ENCODE data around the gene PKNOX2.

Gene PKNOX2

GRCh38 chr11:125347261-125347585, 182.7 kb downstream of the PKNOX2 start:
- no peak for TF ChIP-seq CTCF (IDR thresholded peaks at IDR 0.05; ENCODE audit: low read depth, low read length, missing control alignments)
- H3K4me3 ChIP-seq (replicated peaks; ENCODE audit: low read depth, low read length), result no peak overlapping the region
- DNase-seq (ENCODE audit: extremely low read depth, low read depth), result no peak

- no peak for DNase-seq (ENCODE audit: extremely low read depth, low read depth)
- no peak overlapping the region for H3K4me3 ChIP-seq (replicated peaks; ENCODE audit: low read depth, low read length)
- no peak for TF ChIP-seq CTCF (IDR thresholded peaks at IDR 0.05; ENCODE audit: low read depth, low read length, missing control alignments)
Observed at GRCh38 chr11:125348141-125348651, 183.6 kb downstream of the PKNOX2 start.

- no peak overlapping the region for H3K4me3 ChIP-seq (replicated peaks; ENCODE audit: low read depth, low read length)
- no peak for DNase-seq (ENCODE audit: extremely low read depth, low read depth)
- peak; percentile 93 for TF ChIP-seq CTCF (IDR thresholded peaks at IDR 0.05; ENCODE audit: low read depth, low read length, missing control alignments)
Observed at GRCh38 chr11:125348674-125349309, 184.2 kb downstream of the PKNOX2 start.

- H3K4me3 ChIP-seq (replicated peaks; ENCODE audit: low read depth, low read length), result no peak overlapping the region
- DNase-seq (ENCODE audit: extremely low read depth, low read depth), result no peak
- TF ChIP-seq CTCF (IDR thresholded peaks at IDR 0.05; ENCODE audit: low read depth, low read length, missing control alignments), result no peak
Observed at GRCh38 chr11:125350206-125351032, 185.9 kb downstream of the PKNOX2 start.

GRCh38 chr11:125351033-125351867, 186.7 kb downstream of the PKNOX2 start:
- no peak for TF ChIP-seq CTCF (IDR thresholded peaks at IDR 0.05; ENCODE audit: low read depth, low read length, missing control alignments)
- H3K4me3 ChIP-seq (replicated peaks; ENCODE audit: low read depth, low read length), result no peak overlapping the region

GRCh38 chr11:125351868-125352250, 187.3 kb downstream of the PKNOX2 start:
- no peak for TF ChIP-seq CTCF (IDR thresholded peaks at IDR 0.05; ENCODE audit: low read depth, low read length, missing control alignments)
- H3K4me3 ChIP-seq (replicated peaks; ENCODE audit: low read depth, low read length), result no peak overlapping the region
- DNase-seq (ENCODE audit: extremely low read depth, low read depth), result no peak

More at GRCh38 chr11:125351033-125351867, 186.7 kb downstream of the PKNOX2 start:
- no peak for DNase-seq (ENCODE audit: extremely low read depth, low read depth)

Measured in HFF-Myc (cell line).